ENCODE results near the gene MARF1. TPM values are rescaled to one million over a fixed set of nuclear protein-coding genes. Genes with fewer than 3 reads are reported as not detected.
A peak's percentile ranks its signal among the peaks of the same experiment; 100 is the strongest.
"Not testable (repeated sequence)": the region's sequence is repeated elsewhere in the genome, so short reads cannot be mapped to it uniquely, and the experiment has no call there.

MARF1 gene
- total RNA-seq, 1 experiment from 2014 or later, result 11.1 TPM

- DNase-seq (ENCODE audit: low read depth, low spot score); in situ Hi-C loops (cut with HindIII; ENCODE audit: low pct_unique_long_range_greater_than_20kb, low sequenced_read_pairs): not testable (repeated sequence)
Measured at GRCh38 chr16:15655561-15655960, 12.6 kb upstream of the MARF1 start.

- DNase-seq (ENCODE audit: low read depth, low spot score), result no peak
- in situ Hi-C loops (cut with HindIII; ENCODE audit: low pct_unique_long_range_greater_than_20kb, low sequenced_read_pairs), result no loop called here
Measured at GRCh38 chr16:15654591-15654990, 11.6 kb upstream of the MARF1 start.

GRCh38 chr16:15653227-15653626 is 10.3 kb upstream of the MARF1 start:
- in situ Hi-C loops (cut with HindIII; ENCODE audit: low pct_unique_long_range_greater_than_20kb, low sequenced_read_pairs), result no loop called here
- DNase-seq (ENCODE audit: low read depth, low spot score), result no peak

GRCh38 chr16:15652293-15653001 is 9.5 kb upstream of the MARF1 start:
- no peak for DNase-seq (ENCODE audit: low read depth, low spot score)
- in situ Hi-C loops (cut with HindIII; ENCODE audit: low pct_unique_long_range_greater_than_20kb, low sequenced_read_pairs), result no loop called here

- DNase-seq (ENCODE audit: low read depth, low spot score), result no peak
- in situ Hi-C loops (cut with HindIII; ENCODE audit: low pct_unique_long_range_greater_than_20kb, low sequenced_read_pairs), result no loop called here
Measured at GRCh38 chr16:15650698-15651171, 7.8 kb upstream of the MARF1 start.

GRCh38 chr16:15650019-15650697 is 7.2 kb upstream of the MARF1 start, which contains the start of gene NDE1:
Gene NDE1, plus strand, starts transcription at chr16:15650245. Its CDS starts 14,534 bp downstream, at chr16:15664779.
- DNase-seq (ENCODE audit: low read depth, low spot score), result peak; percentile 90
- in situ Hi-C loops (cut with HindIII; ENCODE audit: low pct_unique_long_range_greater_than_20kb, low sequenced_read_pairs), result no loop called here

- in situ Hi-C loops (cut with HindIII; ENCODE audit: low pct_unique_long_range_greater_than_20kb, low sequenced_read_pairs), result no loop called here
- DNase-seq (ENCODE audit: low read depth, low spot score), result no peak
Measured at GRCh38 chr16:15649727-15650018, 6.7 kb upstream of the MARF1 start.

- DNase-seq (ENCODE audit: low read depth, low spot score); in situ Hi-C loops (cut with HindIII; ENCODE audit: low pct_unique_long_range_greater_than_20kb, low sequenced_read_pairs): not testable (repeated sequence)
Measured at GRCh38 chr16:15649311-15649710, 6.4 kb upstream of the MARF1 start.

- no peak for DNase-seq (ENCODE audit: low read depth, low spot score)
- in situ Hi-C loops (cut with HindIII; ENCODE audit: low pct_unique_long_range_greater_than_20kb, low sequenced_read_pairs), result no loop called here
Measured at GRCh38 chr16:15648135-15648730, 5.3 kb upstream of the MARF1 start.

- no peak for DNase-seq (ENCODE audit: low read depth, low spot score)
- in situ Hi-C loops (cut with HindIII; ENCODE audit: low pct_unique_long_range_greater_than_20kb, low sequenced_read_pairs), result no loop called here
Measured at GRCh38 chr16:15647294-15648014, 4.5 kb upstream of the MARF1 start.

- DNase-seq (ENCODE audit: low read depth, low spot score); in situ Hi-C loops (cut with HindIII; ENCODE audit: low pct_unique_long_range_greater_than_20kb, low sequenced_read_pairs): not testable (repeated sequence)
Measured at GRCh38 chr16:15646557-15647293, 3.8 kb upstream of the MARF1 start.

- peak; percentile 26 for DNase-seq (ENCODE audit: low read depth, low spot score)
- in situ Hi-C loops (cut with HindIII; ENCODE audit: low pct_unique_long_range_greater_than_20kb, low sequenced_read_pairs), result not testable (repeated sequence)
Measured at GRCh38 chr16:15644962-15645465, 2.1 kb upstream of the MARF1 start.

GRCh38 chr16:15644267-15644961 is 1.5 kb upstream of the MARF1 start:
- DNase-seq (ENCODE audit: low read depth, low spot score), result peak; percentile 81
- in situ Hi-C loops (cut with HindIII; ENCODE audit: low pct_unique_long_range_greater_than_20kb, low sequenced_read_pairs), result no loop called here

- in situ Hi-C loops (cut with HindIII; ENCODE audit: low pct_unique_long_range_greater_than_20kb, low sequenced_read_pairs), result no loop called here
- no peak for DNase-seq (ENCODE audit: low read depth, low spot score)
Measured at GRCh38 chr16:15643946-15644250, 944 bp upstream of the MARF1 start.

GRCh38 chr16:15642557-15643047 is 352 bp downstream of the MARF1 start:
- peak; percentile 66 for DNase-seq (ENCODE audit: low read depth, low spot score)
- in situ Hi-C loops (cut with HindIII; ENCODE audit: low pct_unique_long_range_greater_than_20kb, low sequenced_read_pairs), result no loop called here

GRCh38 chr16:15641753-15642556 is 999 bp downstream of the MARF1 start:
- in situ Hi-C loops (cut with HindIII; ENCODE audit: low pct_unique_long_range_greater_than_20kb, low sequenced_read_pairs), result no loop called here
- DNase-seq (ENCODE audit: low read depth, low spot score), result no peak
